GM21381 (cell line): ENCODE data around the gene IFRD2.

Experiments
- ATAC-seq: cut with Tn5 transposase; IDR thresholded peaks from one replicate; pipeline ENCODE4 v1.9.1; 2021; ENCODE audit warnings: mild to moderate bottlenecking, moderate library complexity; ENCODE audit not compliant: unreplicated experiment

The IFRD2 gene

DNA sequence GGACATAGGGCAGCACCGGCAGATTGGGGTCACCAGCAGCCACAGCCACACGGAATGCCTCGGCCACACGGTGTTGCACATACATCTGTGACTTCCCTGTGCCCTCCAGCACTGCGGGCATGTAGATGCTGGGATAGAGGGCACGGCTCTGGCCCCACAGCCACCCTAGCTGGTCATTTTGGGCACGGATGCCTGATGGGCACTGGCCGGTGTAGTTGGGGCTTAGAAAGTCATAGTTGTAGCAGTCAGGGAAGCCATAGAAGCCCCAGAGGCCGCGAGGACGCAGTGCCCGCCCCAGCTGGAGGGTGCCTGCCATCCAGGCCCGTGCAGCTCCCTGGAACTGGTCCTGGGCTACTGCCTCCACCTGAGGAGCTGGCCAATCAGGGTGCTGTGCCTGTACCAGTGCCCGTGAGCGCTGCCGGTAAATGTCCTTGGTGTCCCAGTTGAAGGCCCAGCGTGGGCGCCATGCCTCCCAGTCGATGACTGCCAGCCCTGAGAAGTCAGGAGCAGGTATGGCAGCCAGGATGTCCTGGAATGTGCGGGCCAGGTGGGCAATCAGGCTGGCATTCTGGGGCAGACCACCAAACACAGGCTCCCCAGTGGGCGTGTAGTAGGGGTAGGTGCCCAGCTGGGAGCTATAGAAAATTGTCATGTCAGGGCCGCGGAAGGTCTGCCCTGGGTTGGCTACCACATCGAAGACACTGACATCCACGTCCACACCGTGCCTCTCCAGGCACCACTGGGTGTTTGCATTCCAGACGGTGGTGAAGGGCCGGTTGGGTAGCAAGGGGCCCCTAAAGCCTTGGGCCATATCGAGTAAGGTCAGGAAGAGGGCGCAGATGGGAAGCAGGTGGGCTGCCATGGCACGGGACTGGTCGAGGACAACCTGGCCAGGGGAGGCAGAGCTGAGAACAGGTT lies 10.1 kb upstream of the IFRD2 start:
- no peak for ATAC-seq

DNA sequence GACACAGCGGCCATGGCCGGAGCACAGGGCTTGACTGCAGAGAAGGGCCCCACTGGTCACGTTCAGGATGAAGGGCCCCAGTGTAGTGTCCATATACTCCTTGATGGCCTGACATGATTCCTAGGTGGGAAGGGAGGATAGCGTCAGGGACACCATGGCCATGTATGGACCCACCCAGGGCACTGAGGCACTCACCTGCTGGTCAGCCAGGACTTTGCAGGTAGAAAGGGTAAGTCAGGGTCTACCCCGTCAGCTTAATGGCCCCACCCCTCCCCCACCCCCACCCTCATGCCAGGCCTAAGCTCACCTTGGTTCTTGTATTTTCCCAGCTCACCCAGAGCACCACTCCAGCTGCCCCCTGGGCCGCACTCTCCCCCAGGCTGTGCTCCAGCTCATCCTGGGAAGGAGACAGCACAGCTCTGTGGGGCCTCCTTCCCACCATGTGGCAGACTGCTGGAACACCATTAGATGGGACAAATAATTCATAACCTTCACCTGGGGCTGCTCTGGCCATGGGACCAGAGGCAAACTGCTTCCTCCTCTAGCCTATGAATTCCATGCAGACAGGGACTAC lies 8.5 kb upstream of the IFRD2 start:
- ATAC-seq = no peak

DNA sequence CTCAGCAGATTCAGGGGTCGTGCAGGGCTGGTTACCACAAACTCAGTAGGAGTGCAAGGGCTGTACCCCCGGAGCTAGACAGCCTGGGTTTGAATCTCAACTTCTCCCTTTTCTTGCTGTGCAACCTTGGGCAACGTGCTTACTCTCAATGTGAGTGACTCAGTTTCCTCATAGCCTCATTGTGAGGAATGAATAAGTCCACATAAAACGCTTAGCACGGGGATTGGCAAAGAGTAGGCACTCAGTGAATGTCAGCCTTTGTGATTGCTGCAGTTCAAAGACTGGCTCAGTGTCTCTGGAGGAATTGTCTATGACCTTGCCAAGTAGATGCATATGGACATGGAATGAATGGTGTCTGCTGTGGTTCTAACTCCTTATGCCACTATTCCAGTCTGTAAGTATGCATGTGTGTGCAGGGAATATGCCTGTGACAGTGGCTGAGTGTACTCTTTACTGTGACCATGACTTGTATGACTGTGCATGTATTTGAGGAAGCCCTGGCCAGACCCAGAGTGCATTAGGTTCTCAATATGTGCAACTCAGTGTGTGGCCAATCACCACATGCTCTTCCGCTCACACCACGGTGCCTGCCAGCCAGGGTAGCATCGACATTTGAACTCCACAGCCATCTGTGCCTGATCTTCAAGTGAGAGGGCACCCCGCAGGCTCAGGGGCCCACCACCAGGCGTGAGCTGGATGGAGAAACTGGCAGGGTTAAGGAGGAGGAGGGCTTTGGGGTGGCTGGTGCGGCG lies 7.9 kb upstream of the IFRD2 start:
- no peak for ATAC-seq

DNA sequence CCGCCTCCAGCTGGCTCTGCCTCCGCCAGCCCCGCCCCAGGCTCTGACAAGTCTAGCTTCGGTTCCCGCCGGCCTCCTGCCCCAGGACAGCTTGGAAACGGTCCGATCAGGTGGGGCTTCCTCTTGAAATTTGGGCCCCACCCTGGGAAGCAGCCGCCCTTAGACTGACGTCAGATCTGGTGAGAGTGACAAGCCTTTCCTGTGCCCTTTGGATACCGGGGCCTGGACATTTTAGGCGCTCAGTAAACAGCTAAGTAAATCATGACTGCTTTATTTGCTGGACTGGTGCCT lies 7.4 kb upstream of the IFRD2 start:
- ATAC-seq = peak; percentile 3

DNA sequence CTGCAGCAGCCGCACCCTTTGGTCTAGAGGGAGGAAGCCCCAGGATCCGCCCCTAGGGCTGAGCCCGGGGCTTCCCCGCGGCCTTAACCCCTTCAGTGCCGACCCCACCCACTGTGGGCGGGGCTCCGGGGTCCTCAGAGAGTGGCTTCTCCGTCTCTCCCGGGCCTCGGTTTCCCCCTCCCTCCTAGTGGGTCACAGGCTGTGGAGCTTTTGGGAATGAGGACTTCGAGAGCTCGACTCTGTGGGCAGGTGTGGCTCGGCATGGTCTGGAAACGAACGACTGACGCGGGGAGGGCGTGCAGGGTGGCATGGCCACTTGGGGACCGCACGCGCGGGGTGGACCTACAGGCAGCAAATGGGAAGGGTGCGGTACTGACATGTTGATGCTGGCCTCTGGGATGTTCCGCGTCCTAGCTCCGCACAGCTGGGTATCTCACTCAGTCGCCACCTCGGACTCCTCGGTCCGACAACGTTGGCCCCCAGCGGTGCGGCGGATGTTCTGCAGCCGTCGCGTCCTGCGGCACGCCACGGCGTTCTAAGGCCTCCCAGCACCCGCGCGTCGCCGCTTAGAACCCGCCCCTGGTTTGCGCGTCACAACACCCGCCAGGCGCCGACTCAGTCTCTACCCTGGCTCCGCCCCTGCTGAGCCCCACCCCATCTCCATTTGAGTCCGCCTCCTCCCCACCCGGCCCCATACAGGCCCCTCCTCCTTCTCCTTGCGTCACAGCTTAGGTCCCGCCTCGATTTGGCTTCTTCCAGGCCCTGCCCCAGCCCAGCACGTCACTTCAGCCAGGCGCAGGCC lies 6.8 kb upstream of the IFRD2 start, which contains the start of the genes HYAL3 and NAA80:
HYAL3 (minus strand) TSS at position 570 of the 802 bp plus-strand sequence. CDS start 3,803 bp downstream, outside the sequence.
NAA80 (minus strand) TSS at position 570 of the 802 bp plus-strand sequence. CDS start 1,942 bp downstream, outside the sequence.
- peak; percentile 81 for ATAC-seq

DNA sequence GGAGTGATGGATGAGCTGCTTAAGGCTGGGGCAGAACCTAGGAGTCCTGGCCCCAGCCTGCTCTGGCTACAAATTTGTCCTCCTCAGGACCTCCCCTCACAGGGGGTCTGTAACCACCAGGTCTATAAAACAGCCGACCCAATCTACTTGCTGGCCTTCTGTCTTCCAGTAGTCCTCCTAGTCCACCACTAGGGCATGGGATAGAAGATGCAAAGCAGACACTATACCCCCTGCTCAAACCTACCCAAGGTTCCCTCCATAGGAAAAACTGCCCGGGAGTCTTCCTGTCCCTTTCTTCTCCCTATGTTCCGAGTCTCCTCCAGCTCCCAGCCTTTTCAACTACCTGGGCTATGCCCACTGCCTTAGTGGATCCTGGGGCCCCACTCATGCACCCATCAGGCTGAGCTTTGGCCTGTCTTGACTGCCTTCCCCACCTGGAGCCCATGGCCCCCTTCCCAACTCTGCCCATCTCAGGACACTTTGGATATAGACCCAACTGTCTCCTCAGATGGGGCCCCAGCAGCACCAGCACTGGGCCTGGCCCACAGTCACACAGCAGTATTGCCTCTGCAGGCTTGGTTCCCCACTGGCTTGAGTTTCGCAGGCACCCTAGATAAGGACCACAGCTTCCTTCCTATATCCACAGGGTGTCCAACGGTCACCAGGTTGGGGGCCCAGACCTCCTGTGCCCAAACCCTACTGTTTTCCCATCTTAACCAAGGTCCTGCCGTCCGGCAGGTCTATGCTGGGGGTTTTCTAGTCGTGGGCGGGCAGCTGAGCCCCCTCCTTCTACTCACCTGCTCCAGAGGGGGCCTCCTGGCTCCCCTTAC lies 5.9 kb upstream of the IFRD2 start:
- ATAC-seq = no peak

DNA sequence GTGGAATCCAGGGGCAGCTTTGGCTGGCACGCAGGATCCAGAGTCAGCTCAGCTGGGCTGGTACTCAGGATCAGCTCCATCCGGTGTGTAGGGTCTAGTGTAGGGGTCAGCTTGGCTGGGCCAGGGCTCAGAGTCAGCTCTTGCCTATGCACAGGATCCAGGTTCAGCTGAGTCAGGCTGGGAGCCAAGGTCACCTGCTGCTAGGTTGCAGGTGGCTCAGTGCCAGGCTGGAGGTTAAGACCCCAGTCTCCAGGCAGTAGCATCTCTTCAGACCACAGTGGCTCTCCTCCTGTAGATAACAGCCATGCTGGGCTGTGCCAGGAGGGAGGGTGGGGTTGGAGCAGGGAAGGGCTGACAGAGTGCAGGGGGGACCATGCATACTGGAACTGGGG lies 5.2 kb upstream of the IFRD2 start:
- ATAC-seq = no peak

DNA sequence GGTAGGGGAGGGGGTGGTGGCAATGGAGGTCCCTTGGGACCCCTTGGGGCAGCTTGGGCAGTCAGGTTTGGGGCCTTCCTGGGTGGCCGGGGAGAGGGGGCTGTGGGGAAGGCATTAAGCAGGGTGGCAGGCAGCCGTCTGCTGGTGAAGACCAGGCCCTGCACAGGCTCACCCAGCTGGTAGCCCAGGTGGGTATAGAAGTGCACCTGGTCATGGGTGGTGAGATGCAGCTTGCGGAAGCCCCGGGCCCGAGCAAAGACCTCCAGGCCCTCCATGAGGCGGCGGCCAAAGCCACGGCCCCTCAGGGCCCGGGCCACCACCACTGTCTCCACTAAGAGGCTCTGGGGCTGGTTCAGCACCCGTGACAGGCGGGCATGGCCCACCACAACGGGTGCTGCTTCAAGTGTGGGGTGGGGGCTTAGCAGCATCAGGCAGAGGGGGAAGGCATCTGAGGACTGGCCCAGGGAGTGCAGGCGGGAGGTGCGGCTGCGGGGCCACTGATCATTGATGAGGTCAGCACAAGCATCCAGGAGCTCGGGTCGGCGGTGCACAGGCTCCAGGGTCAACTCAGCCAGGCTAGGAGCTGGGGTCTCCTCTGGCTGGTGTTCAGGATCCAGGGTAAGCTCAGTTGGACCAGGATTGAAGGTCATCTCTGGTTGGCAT lies 4.6 kb upstream of the IFRD2 start:
- ATAC-seq = no peak

DNA sequence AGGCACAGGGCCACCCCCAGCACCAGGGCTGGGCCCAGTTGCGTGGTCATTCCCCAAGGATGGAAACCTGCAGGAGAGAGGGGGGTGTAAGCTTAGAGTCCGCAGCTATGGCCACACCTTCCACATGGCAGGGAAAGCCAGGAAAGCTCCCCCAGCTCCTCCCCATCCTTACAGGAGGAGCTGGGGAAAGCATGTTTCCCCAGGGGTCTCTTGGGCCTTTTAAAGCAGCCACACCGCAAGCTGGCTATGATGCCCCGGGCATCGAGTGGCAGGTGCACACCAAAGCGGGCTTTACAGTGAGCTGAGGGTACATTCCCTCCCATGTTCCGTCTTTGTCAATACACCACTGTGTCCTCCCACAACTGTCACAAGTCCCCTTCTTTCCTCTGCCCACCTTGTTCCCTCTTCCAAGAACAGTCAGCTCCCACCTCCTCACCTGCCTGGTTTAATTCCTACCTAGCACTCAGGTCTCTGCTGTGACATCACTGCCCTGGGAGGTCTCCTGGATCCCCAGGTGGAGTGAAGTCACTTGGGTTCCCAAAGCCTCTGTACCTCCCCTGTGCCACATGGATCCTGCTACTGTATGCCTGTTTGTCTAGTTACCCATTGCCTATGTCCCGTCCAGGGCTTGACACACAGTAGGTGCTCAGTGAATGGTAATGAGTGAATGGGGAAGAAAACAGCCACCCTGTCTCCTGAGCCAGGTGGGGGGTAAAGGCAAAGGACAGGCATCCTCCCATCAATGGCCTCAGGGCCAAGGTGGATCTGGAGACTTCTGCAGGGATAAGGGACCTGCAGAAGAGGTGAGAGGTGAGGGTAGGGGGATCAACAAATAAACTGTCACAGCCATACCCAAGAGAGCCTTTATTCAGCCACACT lies 3.6 kb upstream of the IFRD2 start:
- ATAC-seq = no peak

DNA sequence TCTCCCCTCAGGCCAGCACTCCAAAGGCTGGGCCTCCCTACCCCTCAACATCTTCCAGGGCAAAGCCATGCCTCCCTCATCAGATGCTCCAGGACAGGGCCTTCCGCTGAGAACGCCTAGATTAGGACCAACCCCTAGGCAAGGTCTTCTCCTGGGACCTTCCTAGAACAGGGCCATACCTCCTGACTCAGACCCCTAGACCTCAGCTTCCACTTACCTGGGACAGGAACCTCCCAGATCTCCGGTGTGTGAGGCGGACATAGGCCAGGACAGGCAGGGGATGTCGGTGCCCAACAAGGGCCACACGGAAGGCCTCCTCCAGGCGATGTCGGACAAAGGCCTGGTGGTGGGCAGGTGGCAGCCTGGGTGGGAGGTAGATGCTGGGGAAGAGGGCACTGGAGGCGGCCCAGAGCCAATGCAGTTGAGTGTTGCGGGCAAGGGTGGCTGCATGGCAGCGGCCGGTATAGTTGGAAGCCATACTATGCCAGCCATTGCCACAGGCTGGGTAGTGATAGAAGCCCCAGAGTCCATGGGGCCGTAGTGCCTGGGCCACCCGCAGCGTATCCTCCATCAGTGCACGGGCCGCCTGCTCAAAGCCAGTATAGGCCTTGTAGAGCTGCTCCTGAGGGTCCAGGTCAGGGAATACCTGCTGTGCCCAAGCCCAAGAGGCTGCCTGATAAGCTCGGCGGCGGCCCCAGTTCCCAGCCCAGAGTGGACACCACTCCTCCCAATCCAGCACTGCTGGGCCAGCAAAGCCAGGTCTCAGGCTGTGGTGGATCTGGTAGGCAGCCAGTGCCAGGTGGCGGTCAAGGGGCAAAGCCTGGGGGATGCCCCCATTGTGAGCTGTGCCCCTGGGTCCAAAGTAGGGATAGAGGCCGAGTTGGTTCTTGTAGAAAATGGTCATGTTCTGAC lies 2.5 kb upstream of the IFRD2 start:
- no peak for ATAC-seq

DNA sequence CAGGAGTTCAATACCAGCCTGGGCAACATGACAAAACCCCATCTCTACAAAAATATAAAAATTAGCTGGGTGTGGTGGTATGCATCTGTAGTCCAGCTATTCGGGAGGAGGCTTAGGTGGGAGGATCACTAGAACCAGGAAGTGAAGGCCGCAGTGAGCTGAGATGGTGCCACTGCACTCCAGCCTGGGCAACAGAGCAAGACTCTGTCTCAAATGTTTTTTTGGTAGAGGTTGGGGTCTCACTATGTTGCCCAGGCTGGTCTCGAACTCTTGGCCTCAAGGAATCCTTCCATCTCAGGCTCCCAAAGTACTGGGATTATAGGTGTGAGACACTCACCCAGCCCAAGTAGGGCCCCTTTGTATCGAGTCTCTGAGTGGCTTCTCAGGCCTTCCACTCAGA lies 1.9 kb upstream of the IFRD2 start:
- ATAC-seq = no peak

DNA sequence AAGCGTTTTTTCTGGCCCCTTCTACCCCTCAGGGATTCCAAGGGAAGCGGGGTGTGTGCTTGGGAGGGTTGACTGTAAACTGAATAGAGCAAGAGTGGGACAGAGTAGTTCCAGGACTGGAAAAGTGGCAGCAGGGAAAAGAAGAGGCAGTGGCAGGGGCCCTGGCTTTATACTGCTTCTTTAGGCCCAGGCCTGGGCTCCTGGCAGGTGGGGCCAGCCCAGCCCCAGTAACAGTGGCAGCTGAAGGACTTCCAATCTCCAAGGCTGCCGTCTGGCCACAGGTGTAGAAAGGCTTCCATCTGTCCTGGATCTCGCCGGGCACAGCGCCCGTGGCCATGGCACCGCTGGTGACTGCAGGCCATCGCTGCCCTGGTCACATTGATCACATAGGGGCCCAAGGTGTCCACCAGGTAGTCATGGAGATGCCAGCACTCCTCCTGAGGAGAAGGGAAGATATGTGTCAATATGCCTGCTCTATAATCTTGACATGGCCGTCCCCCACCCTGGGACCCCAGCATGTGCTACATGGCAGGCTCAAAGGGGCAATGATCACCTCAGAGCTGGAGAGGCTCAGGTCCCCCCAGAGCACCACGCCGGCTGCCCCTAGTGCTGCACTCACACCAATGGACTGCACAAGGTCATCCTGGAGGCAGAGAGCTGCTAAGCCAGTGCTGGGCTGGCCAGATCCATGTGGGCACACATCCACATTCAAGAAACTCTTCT lies 1.0 kb upstream of the IFRD2 start:
- ATAC-seq = no peak

DNA sequence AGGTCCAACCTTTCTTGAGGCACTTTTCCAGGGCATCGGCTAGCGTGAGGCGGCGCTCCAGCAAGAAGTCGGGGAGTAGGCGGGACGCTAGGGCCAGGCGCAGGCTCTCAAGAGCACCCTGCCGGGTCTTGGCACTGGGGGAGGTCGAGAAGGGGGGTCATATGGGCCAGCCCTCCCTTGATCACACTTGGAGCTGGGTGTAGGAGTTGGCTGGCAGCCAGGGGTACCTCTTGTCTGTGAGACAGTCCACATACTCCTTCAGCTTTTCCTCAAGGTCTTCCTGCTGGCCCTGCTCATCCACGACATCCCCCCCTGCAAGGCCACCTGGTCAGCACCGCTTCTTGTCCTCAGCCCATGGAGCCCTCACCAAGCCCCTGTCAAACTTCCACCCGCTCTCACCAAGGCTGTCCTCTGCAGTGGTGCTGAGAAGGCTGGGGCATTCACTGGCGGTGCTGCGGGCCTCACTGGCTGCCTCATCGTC lies 2.0 kb downstream of the IFRD2 start:
- ATAC-seq = no peak

DNA sequence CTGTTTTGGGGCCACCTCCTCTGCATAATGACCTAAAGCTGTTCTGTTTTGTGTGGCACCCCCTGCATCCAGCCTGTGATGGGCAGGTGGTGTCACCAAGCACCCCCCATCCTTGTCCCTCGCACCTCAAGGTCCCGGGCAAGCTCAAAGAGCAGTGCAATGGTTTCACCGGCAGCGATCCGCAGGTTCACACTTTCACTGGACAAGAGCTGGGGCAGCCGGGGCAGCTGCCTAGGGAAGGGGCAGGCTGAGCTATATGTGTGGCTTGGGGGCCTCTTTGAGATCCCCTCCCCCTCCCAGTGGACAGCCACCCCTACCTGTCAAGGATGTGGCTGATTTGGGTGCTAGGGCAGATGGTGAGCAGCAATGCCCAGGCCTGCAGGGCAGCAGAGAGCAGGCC lies 3.1 kb downstream of the IFRD2 start:
- no peak for ATAC-seq

DNA sequence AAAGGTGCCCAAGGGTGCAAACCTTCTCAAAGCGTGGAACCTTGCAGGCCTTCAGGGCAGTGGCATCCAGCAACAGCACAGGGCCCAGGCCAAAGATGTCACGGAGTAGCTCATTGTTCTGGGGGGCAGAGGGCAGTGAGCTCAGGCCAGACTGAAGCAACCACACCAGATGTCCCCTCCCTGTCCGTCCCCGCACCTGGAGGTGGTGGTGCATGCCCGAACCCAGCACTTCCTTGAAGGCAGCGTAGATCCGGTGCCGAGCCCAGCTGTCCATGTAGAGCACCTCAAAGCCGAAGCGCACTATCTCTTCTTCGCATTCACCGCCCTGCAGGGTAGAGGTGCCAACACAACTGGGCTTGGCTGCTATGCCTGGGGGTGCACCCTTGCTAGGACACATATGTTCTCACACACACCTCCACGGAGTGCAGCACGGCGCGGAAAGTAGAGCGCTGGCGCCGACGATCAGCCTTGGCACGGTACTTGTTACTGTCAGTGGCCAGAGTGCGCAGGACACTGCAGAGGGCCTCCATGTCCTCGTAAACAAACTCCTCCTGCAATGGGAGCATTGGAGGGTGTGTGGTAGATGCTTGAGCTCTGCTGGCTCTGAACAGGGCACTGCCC lies 3.7 kb downstream of the IFRD2 start:
- ATAC-seq = no peak

DNA sequence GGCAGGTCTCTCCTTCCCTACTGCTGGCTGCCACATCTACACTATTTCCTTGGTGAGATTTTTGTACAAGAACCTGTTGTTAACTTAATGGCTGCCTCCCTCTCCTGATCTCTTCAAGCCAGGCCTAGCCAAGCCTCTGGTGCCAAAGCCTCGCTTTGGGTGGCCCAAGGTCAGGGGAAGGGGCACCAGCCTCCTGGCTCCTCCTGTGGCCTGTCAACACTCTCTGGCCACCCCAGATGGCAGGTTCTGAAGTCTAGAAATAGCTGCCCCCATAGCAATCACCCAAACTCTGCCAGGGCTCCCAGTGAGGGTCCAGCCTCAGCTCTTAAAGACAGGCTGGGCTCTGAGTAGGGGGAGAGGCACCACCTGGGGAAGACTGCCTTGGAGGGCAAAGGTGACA lies 5.0 kb downstream of the IFRD2 start:
- ATAC-seq = no peak
